Activated CD4-positive, alpha-beta T cell treated with anti-CD3 and anti-CD28 coated beads, Interleukin-2, amount 50 U/mL, for 48 hours (primary cell): ENCODE measurements around the gene PLS3.
"Not testable (repeated sequence)": the region's sequence is repeated elsewhere in the genome, so short reads cannot be mapped to it uniquely, and the experiment has no call there.

Experiments
- DNase-seq, 2 experiments: peaks; one replicate each; pipeline ENCODE4 v3.0.0-alpha.2; 2020

Gene PLS3, protein sequence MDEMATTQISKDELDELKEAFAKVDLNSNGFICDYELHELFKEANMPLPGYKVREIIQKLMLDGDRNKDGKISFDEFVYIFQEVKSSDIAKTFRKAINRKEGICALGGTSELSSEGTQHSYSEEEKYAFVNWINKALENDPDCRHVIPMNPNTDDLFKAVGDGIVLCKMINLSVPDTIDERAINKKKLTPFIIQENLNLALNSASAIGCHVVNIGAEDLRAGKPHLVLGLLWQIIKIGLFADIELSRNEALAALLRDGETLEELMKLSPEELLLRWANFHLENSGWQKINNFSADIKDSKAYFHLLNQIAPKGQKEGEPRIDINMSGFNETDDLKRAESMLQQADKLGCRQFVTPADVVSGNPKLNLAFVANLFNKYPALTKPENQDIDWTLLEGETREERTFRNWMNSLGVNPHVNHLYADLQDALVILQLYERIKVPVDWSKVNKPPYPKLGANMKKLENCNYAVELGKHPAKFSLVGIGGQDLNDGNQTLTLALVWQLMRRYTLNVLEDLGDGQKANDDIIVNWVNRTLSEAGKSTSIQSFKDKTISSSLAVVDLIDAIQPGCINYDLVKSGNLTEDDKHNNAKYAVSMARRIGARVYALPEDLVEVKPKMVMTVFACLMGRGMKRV

GRCh38 chrX:115560978-115561604, at the start of gene PLS3:
Gene PLS3, plus strand, starts transcription at chrX:115561174. Its CDS starts 49,077 bp downstream, at chrX:115610251.
- DNase-seq = peak; percentile 6 to 16

DNA sequence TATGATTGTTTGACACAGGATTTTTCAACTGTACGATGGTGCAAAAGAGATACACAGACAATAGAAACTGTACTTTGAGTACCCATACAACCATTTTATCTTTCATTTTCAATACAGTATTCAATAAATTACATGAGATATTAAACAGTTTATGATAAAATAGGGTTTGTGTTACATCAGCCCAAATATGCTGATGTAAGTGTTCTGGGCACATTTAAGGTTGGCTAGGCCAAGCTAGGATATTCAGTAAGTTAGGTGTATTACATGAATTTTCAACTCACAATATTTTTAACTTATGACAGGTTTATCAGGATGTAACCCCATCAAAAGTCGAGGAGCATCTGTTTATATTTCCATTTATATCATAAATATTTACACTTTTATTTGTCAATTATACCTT, 42.9 kb upstream of the PLS3 start:
- DNase-seq = no peak

GRCh38 chrX:115521741-115522140, 39.2 kb upstream of the PLS3 start:
- DNase-seq = no peak

GRCh38 chrX:115522952-115523351, 38.0 kb upstream of the PLS3 start:
- no peak for DNase-seq

DNA sequence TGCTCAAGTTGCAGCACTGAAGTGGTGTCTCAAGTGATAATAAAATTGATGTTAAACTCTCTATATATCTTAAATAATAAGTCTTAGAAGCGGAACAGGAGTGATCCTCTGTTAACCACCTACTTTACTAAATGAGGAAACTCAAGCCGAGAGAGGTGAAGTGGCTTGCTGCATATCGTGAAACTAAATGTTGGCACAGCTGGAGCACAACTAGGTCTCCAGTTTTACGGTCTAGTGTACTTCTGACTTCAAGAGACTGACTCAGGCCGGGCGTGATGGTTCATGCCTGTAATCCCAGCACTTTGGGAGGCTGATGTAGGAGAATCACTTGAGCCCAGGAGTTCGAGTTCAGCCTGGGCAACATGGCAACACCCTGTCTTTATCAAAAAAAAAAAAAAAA, 35.5 kb upstream of the PLS3 start:
- DNase-seq = no peak

GRCh38 chrX:115531818-115532403, 29.1 kb upstream of the PLS3 start:
- no peak for DNase-seq

- DNase-seq = no peak
Measured at GRCh38 chrX:115533485-115533884, 27.5 kb upstream of the PLS3 start.

GRCh38 chrX:115534383-115534782, 26.6 kb upstream of the PLS3 start:
- no peak for DNase-seq

- no peak for DNase-seq
Measured at GRCh38 chrX:115535421-115535820, 25.6 kb upstream of the PLS3 start.

GRCh38 chrX:115535844-115536243, 25.1 kb upstream of the PLS3 start:
- no peak for DNase-seq

GRCh38 chrX:115539841-115540240, 21.1 kb upstream of the PLS3 start:
- no peak for DNase-seq

DNA sequence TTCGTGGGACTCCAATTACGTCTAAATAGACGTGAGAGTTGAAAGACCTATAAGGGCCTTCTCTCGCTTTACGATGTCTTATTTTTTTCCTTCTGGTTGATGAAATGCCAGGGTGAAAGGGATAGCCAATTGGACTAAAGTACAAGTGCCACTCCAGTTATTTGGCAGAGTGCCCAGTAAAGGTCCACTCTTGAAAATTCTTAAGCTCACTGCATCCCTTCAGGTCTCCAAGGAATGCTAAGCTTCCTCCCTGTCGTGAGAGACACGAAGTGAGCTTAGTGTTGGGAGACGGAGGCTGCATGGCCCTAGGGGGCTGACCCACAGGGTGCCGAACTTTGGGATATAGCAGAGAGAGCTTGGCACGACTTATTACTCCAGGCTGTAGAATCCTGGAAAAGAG, 19.9 kb upstream of the PLS3 start:
- DNase-seq = not testable (repeated sequence)

GRCh38 chrX:115547448-115547847, 13.5 kb upstream of the PLS3 start:
- DNase-seq = no peak

DNA sequence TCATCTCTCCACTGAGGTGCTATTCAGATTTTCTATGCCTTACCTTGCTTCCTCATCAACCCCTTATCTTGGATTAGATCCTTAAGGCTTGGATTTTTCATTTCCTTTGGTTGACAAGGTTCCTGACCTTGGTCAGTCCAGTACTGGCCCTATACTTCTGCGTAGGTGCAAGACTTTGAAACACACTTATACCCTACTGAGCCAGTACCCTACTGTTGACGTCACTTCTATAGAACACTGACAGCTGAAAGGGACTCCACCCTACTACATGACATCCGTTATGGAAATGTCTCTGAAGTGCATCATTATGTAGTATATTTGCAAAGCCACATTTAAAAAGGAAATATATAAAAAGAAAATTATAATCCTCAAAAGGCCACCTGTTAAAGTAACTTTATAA, 12.0 kb upstream of the PLS3 start:
- DNase-seq = no peak

DNA sequence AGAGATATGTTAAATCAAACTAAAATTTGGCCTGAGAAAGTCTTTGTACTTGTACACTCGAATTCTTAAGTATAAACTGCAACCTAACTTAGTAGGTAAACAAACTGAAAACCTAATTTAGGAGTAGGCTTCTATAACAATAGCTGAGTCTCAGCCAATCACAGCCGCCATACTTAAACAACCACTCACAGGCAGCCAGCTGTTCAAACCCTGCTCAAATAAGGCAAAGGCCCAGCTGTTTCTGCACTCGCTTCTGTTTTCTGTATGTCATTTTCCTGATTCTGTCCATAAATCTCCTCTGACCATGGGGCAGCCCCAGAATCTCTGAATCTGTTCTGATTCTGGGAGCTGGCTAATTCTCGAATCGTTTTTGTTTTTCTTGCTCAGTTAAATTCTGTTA, 7.8 kb upstream of the PLS3 start:
- no peak for DNase-seq

GRCh38 chrX:115559672-115560071, 1.3 kb upstream of the PLS3 start:
- no peak for DNase-seq

- no peak for DNase-seq
Measured at GRCh38 chrX:115560211-115560977, 580 bp upstream of the PLS3 start.

DNA sequence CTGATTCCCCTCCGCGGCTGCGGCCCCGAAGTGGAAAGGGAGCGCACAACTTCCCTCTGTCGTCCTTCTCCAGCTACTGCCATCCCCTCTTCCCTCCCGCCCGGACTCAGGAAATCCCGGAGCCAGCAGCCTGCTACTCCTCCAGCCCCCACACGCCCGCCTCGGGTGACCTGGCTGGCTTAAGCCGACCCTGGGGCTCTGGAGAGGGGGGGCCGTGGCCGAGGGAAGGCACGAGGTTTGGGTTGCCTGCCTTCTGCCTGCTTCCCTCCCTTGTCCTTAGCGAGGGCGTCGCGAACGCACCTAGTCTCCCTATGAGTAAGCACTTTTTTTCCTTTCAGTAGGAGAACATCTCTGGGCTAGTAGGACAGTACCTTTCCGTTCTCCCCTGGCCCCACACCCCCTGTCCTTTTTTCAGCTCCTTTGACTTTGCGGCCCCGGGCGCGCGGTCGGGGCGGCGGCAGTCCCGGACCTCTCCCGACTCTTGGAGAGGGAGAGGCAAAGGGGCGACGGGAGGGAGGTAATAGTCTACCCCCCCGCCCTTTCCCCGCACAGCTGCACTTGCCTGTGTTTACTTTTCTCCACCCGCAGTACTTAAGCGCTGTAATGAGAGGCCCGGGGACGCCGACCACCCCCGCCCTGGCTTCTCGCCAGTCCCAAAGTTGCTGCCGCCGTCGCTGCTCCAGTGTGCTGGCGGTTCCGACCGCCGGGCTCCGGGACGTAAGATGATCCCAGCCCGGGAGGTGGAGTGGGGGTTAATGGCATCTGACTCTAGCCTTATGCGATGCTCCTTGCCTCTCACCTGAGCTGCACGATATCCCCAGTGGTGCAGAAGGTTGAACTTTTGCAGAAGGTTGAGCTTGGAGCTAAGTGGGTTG, 868 bp downstream of the PLS3 start:
- peak; percentile 1 to 3 for DNase-seq

GRCh38 chrX:115562480-115562847, 1.5 kb downstream of the PLS3 start:
- DNase-seq = no peak

DNA sequence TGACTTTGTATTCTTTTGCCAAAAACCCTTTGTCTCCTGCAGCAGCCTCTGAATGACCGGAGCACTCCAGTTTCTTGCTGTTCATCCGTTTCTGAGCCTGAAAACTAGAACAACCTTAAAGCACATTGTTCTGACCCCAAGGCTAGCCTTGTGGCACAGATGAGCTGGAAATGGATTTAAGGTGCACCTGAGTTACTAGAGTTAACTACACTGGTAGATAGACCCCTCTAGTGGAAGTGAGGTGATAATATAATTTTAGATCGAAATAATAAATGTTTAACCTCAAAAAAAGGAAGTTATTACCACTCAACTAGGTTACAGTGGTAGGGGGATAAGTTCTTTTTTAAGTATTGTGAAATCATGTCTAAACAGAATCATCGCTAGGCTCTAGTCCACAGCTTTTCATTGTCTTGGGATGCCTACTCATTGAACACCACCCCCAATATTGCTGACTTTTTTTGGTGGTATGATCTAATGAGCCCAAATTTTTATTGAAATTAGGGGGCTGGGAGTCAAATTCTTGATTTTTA, 2.7 kb downstream of the PLS3 start:
- DNase-seq = no peak

DNA sequence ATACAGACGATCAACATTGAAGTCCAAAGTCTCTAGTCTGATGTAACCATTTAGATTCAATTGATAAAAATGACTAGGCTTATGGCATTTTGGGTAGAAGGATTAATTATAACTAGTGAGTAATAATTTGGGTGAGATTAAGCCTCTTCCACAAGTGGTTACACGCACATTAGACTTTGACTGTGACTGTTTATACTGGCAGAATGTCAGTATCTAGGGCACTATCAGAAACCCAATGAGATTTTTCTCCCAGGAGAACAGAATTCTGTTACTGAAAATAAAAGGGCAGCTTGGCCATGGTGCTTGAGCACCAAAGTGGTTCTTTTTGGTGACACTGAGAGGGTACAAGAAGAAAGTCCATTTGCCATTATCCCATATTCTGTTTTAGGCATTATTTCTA, 3.3 kb downstream of the PLS3 start:
- DNase-seq = no peak

DNA sequence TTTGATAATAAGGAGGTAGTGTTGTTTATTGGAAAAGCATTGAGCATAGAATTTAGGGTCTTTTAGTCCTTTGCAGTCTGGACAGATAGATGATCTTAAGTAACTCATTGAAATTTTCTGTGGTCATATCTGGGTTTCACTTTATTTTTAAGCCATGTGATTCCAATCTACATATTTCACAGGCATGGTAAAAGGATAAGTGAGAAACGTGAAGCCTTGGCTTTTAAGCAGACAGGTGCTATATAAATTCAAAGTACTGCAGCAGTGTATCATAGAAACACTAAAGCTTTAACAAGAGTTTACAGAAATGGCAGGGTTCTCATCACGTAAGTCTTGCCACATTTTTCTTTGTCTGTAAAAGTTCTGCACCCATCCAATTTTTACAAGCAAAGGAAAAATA, 4.9 kb downstream of the PLS3 start:
- no peak for DNase-seq
